Esophagus squamous epithelium (tissue), 4 donors: ENCODE data around the gene VPS41.

Experiments used
- POLR2A ChIP-seq, 4 donors: fragments of 450-650 bp; IDR thresholded peaks; one replicate each; pipeline ENCODE4 v1.6.1; 2017; ENCODE audit warnings: antibody characterized with exemption in 4 of 4, mild to moderate bottlenecking in 4 of 4, moderate library complexity in 3 of 4
- TF ChIP-seq, protein P1 (sequence below), 6 experiments: fragments of 450-650 bp in 4 of 6; fragments of 200-600 bp in 2 of 6; sonication (generic) in 2 of 6; IDR thresholded peaks; one replicate each; pipeline ENCODE4 v1.5.1; 2016 to 2019; ENCODE audit warnings: antibody characterized with exemption in 6 of 6, mild to moderate bottlenecking in 4 of 6, moderate library complexity in 4 of 6

GRCh38 chr7:38753347-38753746 is 155.6 kb downstream of the VPS41 start:
- no peak for TF ChIP-seq POLR2A (IDR thresholded peaks at IDR 0.05)
- TF ChIP-seq, protein P1, sequence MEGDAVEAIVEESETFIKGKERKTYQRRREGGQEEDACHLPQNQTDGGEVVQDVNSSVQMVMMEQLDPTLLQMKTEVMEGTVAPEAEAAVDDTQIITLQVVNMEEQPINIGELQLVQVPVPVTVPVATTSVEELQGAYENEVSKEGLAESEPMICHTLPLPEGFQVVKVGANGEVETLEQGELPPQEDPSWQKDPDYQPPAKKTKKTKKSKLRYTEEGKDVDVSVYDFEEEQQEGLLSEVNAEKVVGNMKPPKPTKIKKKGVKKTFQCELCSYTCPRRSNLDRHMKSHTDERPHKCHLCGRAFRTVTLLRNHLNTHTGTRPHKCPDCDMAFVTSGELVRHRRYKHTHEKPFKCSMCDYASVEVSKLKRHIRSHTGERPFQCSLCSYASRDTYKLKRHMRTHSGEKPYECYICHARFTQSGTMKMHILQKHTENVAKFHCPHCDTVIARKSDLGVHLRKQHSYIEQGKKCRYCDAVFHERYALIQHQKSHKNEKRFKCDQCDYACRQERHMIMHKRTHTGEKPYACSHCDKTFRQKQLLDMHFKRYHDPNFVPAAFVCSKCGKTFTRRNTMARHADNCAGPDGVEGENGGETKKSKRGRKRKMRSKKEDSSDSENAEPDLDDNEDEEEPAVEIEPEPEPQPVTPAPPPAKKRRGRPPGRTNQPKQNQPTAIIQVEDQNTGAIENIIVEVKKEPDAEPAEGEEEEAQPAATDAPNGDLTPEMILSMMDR (IDR thresholded peaks at IDR 0.05): no peak
